Activated CD4-positive, alpha-beta memory T cell treated with anti-CD3 and anti-CD28 coated beads, Interleukin-2, amount 10 ng/mL, durations not matched to agents 7 days and 5 days (primary cell): ENCODE results near the gene C5. TPM values are rescaled to one million over a fixed set of nuclear protein-coding genes. Genes with fewer than 3 reads are reported as not detected.

Experiments used
- CTCF ChIA-PET: fragments of 350-600 bp; sonication (Branson Sonifier 250); formaldehyde crosslinking; loops from one replicate; lab custom pipeline; 2021; ENCODE audit warnings: antibody characterized with exemption, inconsistent platforms; lab: Charles Lee
- POLR2A ChIA-PET: fragments of 350-600 bp; sonication (Branson Sonifier 250); formaldehyde crosslinking; loops from one replicate; lab custom pipeline; 2021; ENCODE audit warnings: antibody characterized with exemption; lab: Charles Lee
- DNase-seq: peaks from one replicate; pipeline ENCODE4 v3.0.0-alpha.2; 2020
- H3K27ac Mint-ChIP-seq: one replicate; pipeline ENCODE4 v1.8.0; 2021; ENCODE audit warnings: mild to moderate bottlenecking, mixed read lengths
- H3K27me3 Mint-ChIP-seq: one replicate; pipeline ENCODE4 v1.8.0; 2021; ENCODE audit warnings: mixed read lengths
- H3K36me3 Mint-ChIP-seq: one replicate; pipeline ENCODE4 v1.8.0; 2021; ENCODE audit warnings: low read depth, mixed read lengths
- H3K4me1 Mint-ChIP-seq: one replicate; pipeline ENCODE4 v1.8.0; 2021; ENCODE audit warnings: mixed read lengths
- H3K4me3 Mint-ChIP-seq: one replicate; pipeline ENCODE4 v1.8.0; 2021; ENCODE audit warnings: mild to moderate bottlenecking, mixed read lengths
- H3K9me3 Mint-ChIP-seq: one replicate; pipeline ENCODE4 v1.8.0; 2021; ENCODE audit warnings: mixed read lengths
- total RNA-seq, 2 experiments: library from RNA; stranded (reverse); gene quantifications; one replicate each; pipeline ENCODE4 v1.2.3, GENCODE V29; 2021

C5 gene
- total RNA-seq, 2 experiments from 2014 or later, result 1.8 to 2.1 TPM

- no peak overlapping the region for H3K4me3 Mint-ChIP-seq
- H3K4me1 Mint-ChIP-seq, result no peaks in the 10 kb centered on the region
- no peaks in the 10 kb centered on the region for H3K9me3 Mint-ChIP-seq
- no peak for DNase-seq
- no peaks in the 10 kb centered on the region for H3K27me3 Mint-ChIP-seq
- POLR2A ChIA-PET, result no interaction called here
- H3K36me3 Mint-ChIP-seq, result no peaks in the 10 kb centered on the region
- no peak overlapping the region for H3K27ac Mint-ChIP-seq
- CTCF ChIA-PET, result interaction anchor here (1.0 kb wide), 1 partner anchor 18 kb away, joined by 4 read pairs; no protein-coding TSS in a partner anchor
Measured at GRCh38 chr9:120999317-120999716, 50.8 kb downstream of the C5 start.

DNA sequence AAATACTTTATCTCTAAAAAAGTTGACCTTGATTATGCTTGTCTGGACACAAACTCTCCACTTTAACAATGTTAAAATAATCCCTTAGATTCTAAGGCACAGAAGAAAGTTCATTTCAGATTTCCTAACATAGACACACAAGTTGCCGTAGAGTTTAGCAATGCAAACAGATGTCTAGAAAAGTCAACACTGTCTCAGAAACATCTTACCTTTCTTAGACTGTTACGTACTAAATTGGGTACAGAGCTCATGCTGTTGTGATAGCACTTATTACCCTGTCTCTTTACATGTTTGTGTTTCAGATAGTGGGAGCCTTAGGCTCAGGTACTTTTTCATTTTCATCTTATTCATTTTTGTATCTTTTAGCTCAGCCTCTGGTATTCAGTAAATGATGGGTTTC is 52.0 kb downstream of the C5 start:
- ChIA-PET POLR2A (no interaction called here), CTCF (interaction anchor here (1.0 kb wide), 1 partner anchor 17 kb away, joined by 4 read pairs; no protein-coding TSS in a partner anchor)
- DNase-seq, result no peak
- Mint-ChIP-seq H3K4me1 (no peaks in the 10 kb centered on the region), H3K9me3 (no peaks in the 10 kb centered on the region), H3K27me3 (no peaks in the 10 kb centered on the region), H3K4me3 (no peak overlapping the region), H3K36me3 (no peaks in the 10 kb centered on the region), H3K27ac (no peak overlapping the region)

GRCh38 chr9:120997502-120997901 is 52.6 kb downstream of the C5 start:
- H3K4me1 Mint-ChIP-seq, result no peaks in the 10 kb centered on the region
- no peaks in the 10 kb centered on the region for H3K27me3 Mint-ChIP-seq
- H3K36me3 Mint-ChIP-seq, result no peaks in the 10 kb centered on the region
- CTCF ChIA-PET, result no interaction called here
- POLR2A ChIA-PET, result no interaction called here
- DNase-seq, result no peak
- no peak overlapping the region for H3K27ac Mint-ChIP-seq
- H3K4me3 Mint-ChIP-seq, result no peak overlapping the region
- H3K9me3 Mint-ChIP-seq, result no peaks in the 10 kb centered on the region

DNA sequence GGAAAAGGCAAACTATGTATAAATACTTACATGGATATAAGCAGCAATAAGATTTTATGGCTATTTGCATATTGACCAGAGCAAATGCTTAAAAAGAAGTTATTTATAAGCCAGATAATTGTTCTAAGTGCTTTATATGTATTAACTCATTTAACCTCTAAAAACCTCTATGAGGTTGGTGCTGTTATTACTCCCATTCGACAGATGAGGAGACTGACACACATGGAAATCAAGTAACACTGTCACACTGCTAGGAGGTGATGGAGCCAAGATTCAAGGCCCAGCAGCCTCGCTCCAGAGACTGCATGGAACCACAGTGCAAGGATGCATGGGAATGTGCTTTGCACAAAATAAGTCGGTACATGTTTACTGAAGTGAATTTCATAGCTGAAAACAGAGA is 53.7 kb downstream of the C5 start:
- CTCF ChIA-PET, result interaction anchor here (0.5 kb wide), 1 partner anchor 116 kb away, joined by 3 read pairs; no protein-coding TSS in a partner anchor
- Mint-ChIP-seq H3K4me1 (no peaks in the 10 kb centered on the region), H3K27ac (no peak overlapping the region), H3K9me3 (no peaks in the 10 kb centered on the region), H3K36me3 (no peaks in the 10 kb centered on the region), H3K4me3 (no peak overlapping the region), H3K27me3 (no peaks in the 10 kb centered on the region)
- POLR2A ChIA-PET, result no interaction called here
- no peak for DNase-seq

DNA sequence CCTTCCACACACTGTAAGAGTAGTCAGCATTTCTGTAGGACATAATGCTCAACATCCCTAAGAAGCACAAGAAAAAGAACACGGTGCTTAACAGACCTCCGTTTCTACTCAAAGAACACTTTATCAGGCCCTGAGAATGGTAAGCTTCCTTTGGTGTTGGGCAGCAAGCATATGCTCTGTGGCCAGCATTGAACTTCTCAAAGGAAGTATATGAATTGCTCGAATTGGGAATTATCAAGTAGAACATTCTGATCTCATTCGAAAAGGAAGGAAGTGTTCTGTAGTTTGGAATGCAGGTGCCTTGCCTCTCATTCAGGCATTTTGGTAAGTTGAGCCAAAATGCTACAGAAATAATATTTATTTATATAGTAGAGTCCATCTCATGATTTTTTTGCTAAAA is 61.0 kb downstream of the C5 start:
- CTCF ChIA-PET, result interaction anchor here (0.5 kb wide), 1 partner anchor 9 kb away, joined by 3 read pairs; no protein-coding TSS in a partner anchor
- Mint-ChIP-seq H3K4me3 (no peak overlapping the region), H3K36me3 (no peaks in the 10 kb centered on the region), H3K4me1 (no peaks in the 10 kb centered on the region), H3K27ac (no peak overlapping the region), H3K27me3 (no peaks in the 10 kb centered on the region), H3K9me3 (no peaks in the 10 kb centered on the region)
- no peak for DNase-seq
- POLR2A ChIA-PET, result no interaction called here

DNA sequence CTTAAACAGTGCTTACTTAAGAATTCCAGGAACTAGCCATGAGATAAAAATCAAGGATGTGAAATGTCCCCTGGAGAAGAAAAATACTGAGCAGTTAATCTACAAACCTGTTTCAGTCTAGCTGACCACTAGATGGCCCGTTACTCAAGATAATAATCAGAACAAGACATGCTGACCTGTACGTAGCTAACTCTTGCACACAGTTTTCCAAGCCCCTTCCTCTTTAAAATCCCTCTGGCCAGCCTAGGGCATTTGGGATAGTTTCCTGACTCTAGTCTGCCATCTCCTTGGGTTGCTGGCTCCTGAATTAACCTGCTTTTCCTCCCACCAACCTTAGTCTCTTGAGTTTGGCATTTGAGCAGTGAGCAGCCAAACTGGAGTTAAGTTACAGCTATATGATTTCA is 64.3 kb downstream of the C5 start:
- Mint-ChIP-seq H3K27ac (no peak overlapping the region), H3K36me3 (no peaks in the 10 kb centered on the region), H3K4me1 (peaks cover 2% of the 10 kb centered on the region), H3K4me3 (no peak overlapping the region), H3K27me3 (peaks cover 5% of the 10 kb centered on the region), H3K9me3 (no peaks in the 10 kb centered on the region)
- CTCF ChIA-PET, result interaction anchor here (0.7 to 3.7 kb wide), 4 partner anchors 19 to 322 kb away, joined by 3 to 17 read pairs (median 3); no protein-coding TSS in a partner anchor
- DNase-seq, result no peak
- POLR2A ChIA-PET, result no interaction called here

- Mint-ChIP-seq H3K4me1 (peaks cover 2% of the 10 kb centered on the region), H3K27me3 (peaks cover 5% of the 10 kb centered on the region), H3K9me3 (no peaks in the 10 kb centered on the region), H3K27ac (no peak overlapping the region), H3K4me3 (no peak overlapping the region), H3K36me3 (no peaks in the 10 kb centered on the region)
- CTCF ChIA-PET, result interaction anchor here (1.0 to 1.4 kb wide), 3 partner anchors 23 to 227 kb away, joined by 3 to 4 read pairs (median 4); no protein-coding TSS in a partner anchor
- no peak for DNase-seq
- POLR2A ChIA-PET, result no interaction called here
Measured at GRCh38 chr9:120983259-120983837, 66.7 kb downstream of the C5 start.

DNA sequence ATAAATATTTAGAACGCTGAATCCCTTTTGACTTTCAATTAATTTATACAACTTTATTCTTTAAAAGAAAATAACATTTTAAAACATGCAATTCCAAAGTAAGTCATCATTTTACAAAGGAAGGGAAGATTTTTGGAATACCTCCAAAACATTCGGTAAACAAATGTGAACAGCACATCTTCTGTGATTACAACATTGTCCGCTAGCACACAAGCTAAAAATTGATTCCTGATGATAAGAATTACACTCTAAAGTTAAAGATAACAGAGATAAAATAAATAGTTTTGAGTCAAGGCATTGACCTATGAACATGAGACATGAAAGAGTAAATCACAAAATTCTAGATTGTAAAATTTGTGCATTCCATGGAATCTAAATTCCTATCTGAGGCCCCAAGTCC is 67.2 kb downstream of the C5 start:
- POLR2A ChIA-PET, result no interaction called here
- DNase-seq, result no peak
- Mint-ChIP-seq H3K4me3 (no peak overlapping the region), H3K4me1 (peaks cover 2% of the 10 kb centered on the region), H3K9me3 (no peaks in the 10 kb centered on the region), H3K36me3 (no peaks in the 10 kb centered on the region), H3K27me3 (peaks cover 5% of the 10 kb centered on the region), H3K27ac (no peak overlapping the region)
- CTCF ChIA-PET, result interaction anchor here (0.6 to 4.4 kb wide), 7 partner anchors 11 to 284 kb away, joined by 3 to 39 read pairs (median 4); no protein-coding TSS in a partner anchor

GRCh38 chr9:120980951-120981350 is 69.1 kb downstream of the C5 start:
- H3K27ac Mint-ChIP-seq, result no peak overlapping the region
- peaks cover 5% of the 10 kb centered on the region for H3K27me3 Mint-ChIP-seq
- DNase-seq, result no peak
- no peaks in the 10 kb centered on the region for H3K36me3 Mint-ChIP-seq
- no peak overlapping the region for H3K4me3 Mint-ChIP-seq
- CTCF ChIA-PET, result interaction anchor here (0.7 to 4.4 kb wide), 33 partner anchors 11 to 419 kb away, joined by 3 to 39 read pairs (median 4); partner anchors contain the start of gene CNTRL
- POLR2A ChIA-PET, result interaction anchor here (0.9 to 1.3 kb wide), 4 partner anchors 9 to 86 kb away, joined by 3 read pairs; partner anchors contain the start of gene TRAF1
- H3K4me1 Mint-ChIP-seq, result peaks cover 2% of the 10 kb centered on the region
- no peaks in the 10 kb centered on the region for H3K9me3 Mint-ChIP-seq

DNA sequence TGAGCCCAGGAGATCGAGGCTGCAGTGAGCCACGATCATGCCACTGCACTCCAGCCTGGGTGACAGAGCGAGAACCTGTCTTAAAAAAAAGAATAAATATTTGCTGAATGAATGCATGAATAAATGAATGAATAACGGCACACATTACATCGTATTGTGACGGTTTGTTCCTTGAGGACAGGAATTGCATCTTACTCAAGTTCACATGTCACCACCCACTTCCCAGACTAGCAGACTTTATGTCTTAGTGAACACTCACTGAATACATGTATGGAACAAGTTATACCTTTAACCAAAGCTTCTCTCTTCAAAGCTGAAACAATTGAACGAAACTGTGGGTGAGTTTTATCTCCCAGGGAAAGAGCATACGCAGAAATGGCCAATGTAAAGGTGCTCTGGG is 70.3 kb downstream of the C5 start:
- Mint-ChIP-seq H3K9me3 (no peaks in the 10 kb centered on the region), H3K27me3 (peaks cover 5% of the 10 kb centered on the region), H3K27ac (no peak overlapping the region), H3K36me3 (no peaks in the 10 kb centered on the region), H3K4me3 (no peak overlapping the region), H3K4me1 (peaks cover 12% of the 10 kb centered on the region)
- CTCF ChIA-PET, result interaction anchor here (0.7 to 4.4 kb wide), 7 partner anchors 9 to 102 kb away, joined by 3 to 39 read pairs (median 4); no protein-coding TSS in a partner anchor
- no peak for DNase-seq
- POLR2A ChIA-PET, result interaction anchor here (0.6 to 0.9 kb wide), 2 partner anchors 128 to 170 kb away, joined by 3 read pairs; no protein-coding TSS in a partner anchor

GRCh38 chr9:120978987-120979386 is 71.1 kb downstream of the C5 start:
- Mint-ChIP-seq H3K4me1 (peaks cover 18% of the 10 kb centered on the region), H3K27me3 (peaks cover 5% of the 10 kb centered on the region), H3K27ac (no peak overlapping the region), H3K9me3 (no peaks in the 10 kb centered on the region), H3K36me3 (no peaks in the 10 kb centered on the region), H3K4me3 (no peak overlapping the region)
- ChIA-PET POLR2A (no interaction called here), CTCF (interaction anchor here (1.0 to 4.4 kb wide), 3 partner anchors 37 to 102 kb away, joined by 3 to 39 read pairs (median 4); no protein-coding TSS in a partner anchor)
- DNase-seq, result no peak

- Mint-ChIP-seq H3K36me3 (no peaks in the 10 kb centered on the region), H3K27me3 (peaks cover 2% of the 10 kb centered on the region), H3K27ac (no peak overlapping the region), H3K4me1 (peaks cover 18% of the 10 kb centered on the region), H3K4me3 (no peak overlapping the region), H3K9me3 (no peaks in the 10 kb centered on the region)
- DNase-seq, result no peak
- ChIA-PET CTCF (interaction anchor here (1.0 to 1.1 kb wide), 2 partner anchors 18 to 83 kb away, joined by 3 to 4 read pairs; no protein-coding TSS in a partner anchor), POLR2A (no interaction called here)
Measured at GRCh38 chr9:120977321-120977720, 72.8 kb downstream of the C5 start.

DNA sequence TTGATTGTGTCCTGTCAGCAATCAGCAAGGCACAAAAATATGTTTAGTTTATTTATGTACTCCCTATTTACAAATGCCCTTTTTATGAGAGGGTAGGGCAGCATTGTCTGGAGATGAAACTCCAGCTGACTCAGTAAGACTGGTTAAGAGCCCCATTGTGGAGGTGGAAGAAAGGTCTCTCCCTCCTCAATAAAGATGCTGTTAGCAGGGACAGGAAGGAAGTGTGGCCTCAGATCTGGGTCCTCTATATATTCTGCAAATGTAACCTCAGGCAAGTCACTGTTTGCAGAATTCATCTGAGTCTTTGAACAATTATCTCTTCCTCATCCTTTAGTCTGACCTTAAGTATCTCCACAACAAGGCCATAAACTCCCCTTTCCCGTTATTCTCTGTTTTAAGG is 75.2 kb downstream of the C5 start:
- ChIA-PET POLR2A (no interaction called here), CTCF (no interaction called here)
- DNase-seq, result no peak
- H3K4me3 Mint-ChIP-seq, result no peak overlapping the region
- no peaks in the 10 kb centered on the region for H3K27me3 Mint-ChIP-seq
- no peaks in the 10 kb centered on the region for H3K36me3 Mint-ChIP-seq
- H3K27ac Mint-ChIP-seq, result no peak overlapping the region
- H3K9me3 Mint-ChIP-seq, result no peaks in the 10 kb centered on the region
- H3K4me1 Mint-ChIP-seq, result peaks cover 16% of the 10 kb centered on the region
